HCT116 (cell line): ENCODE measurements around the gene CHD2. TPM values are rescaled to one million over a fixed set of nuclear protein-coding genes. Genes with fewer than 3 reads are reported as not detected.

Experiments used
- ATAC-seq: fragments of 200-7000 bp; cut with Tn5 transposase; 2 replicates; pipeline ENCODE4 v1.9.1; 2020; ENCODE audit warnings: mild to moderate bottlenecking, moderate library complexity
- BruUV-seq: library from RNA; stranded (reverse); fragments of 400-500 nt; replicated peaks from 2 replicates; lab custom pipeline; 2021; lab: Mats Ljungman, UMichigan
- CTCF ChIA-PET: fragments of 300-600 bp; sonication (Branson Sonifier 250); formaldehyde crosslinking; loops from one replicate; lab custom pipeline; 2021; ENCODE audit warnings: antibody characterized with exemption; lab: Charles Lee
- POLR2A ChIA-PET: fragments of 300-600, 350-600 bp; sonication (Branson Sonifier 250); formaldehyde crosslinking; loops from one replicate; lab custom pipeline; 2021; ENCODE audit warnings: antibody characterized with exemption; lab: Charles Lee
- RAD21 ChIA-PET, 2 experiments: fragments of 300-600 bp; sonication (Branson Sonifier 250); formaldehyde crosslinking; loops; one replicate each; lab custom pipeline; 2023; ENCODE audit warnings: low total read pairs in 2 of 2; ENCODE audit not compliant: uncharacterized antibody in 2 of 2, unreplicated experiment in 2 of 2, low non-redundant PET in 1 of 2; lab: Charles Lee
- DNase-seq: peaks from one replicate; pipeline ENCODE4 v3.0.0-alpha.2; 2010; ENCODE audit warnings: low read depth, low spot score
- H2AFZ ChIP-seq: fragments of 200-600 bp; shearing (Covaris generic), sonication (generic); 2 replicates; pipeline ENCODE4 v1.6.1; 2017; ENCODE audit warnings: low read depth, mixed run types, mixed read lengths, antibody characterized with exemption, low read length; ENCODE audit not compliant: poor library complexity, severe bottlenecking
- H3K27ac ChIP-seq: 2 replicates; pipeline ENCODE4 v1.5.1; 2012; ENCODE audit warnings: low read depth, low read length
- H3K27me3 ChIP-seq: fragments of 200-600 bp; sonication (generic); 2 replicates; pipeline ENCODE4 v1.6.1; 2016; ENCODE audit warnings: mixed run types, low read length, mixed read lengths; ENCODE audit not compliant: insufficient read depth
- H3K36me3 ChIP-seq, 2 experiments: fragments of 200-500 bp in 1 of 2; fragments of 200-600 bp in 1 of 2; sonication (Bioruptor generic) in 1 of 2; sonication (generic) in 1 of 2; 2 replicates each; pipeline versions ENCODE4 v1.5.1 to v1.6.1; 2014 to 2016; ENCODE audit warnings: low read length in 2 of 2, inconsistent platforms in 1 of 2, mixed read lengths in 1 of 2, mixed run types in 1 of 2; ENCODE audit not compliant: insufficient read depth in 2 of 2, control insufficient read depth in 1 of 2
- H3K4me1 ChIP-seq, 2 experiments: fragments of 200-600 bp in 1 of 2; sonication (generic) in 1 of 2; 2 replicates each; pipeline versions ENCODE4 v1.5.1 to v1.6.1; 2012 to 2017; ENCODE audit warnings: low read length in 2 of 2, inconsistent platforms in 1 of 2, mild to moderate bottlenecking in 1 of 2, mixed read lengths in 1 of 2, mixed run types in 1 of 2, moderate library complexity in 1 of 2; ENCODE audit not compliant: insufficient read depth in 2 of 2, control insufficient read depth in 1 of 2
- H3K4me2 ChIP-seq: fragments of 200-600 bp; sonication (generic); 2 replicates; pipeline ENCODE4 v1.6.1; 2017; ENCODE audit warnings: mixed run types, low read length, mixed read lengths
- H3K4me3 ChIP-seq, 2 experiments: fragments of 200-600 bp in 1 of 2; sonication (generic) in 1 of 2; replicated peaks in 1 of 2; 2 replicates each; pipeline ENCODE4 v1.5.1; 2011 to 2016; ENCODE audit warnings: low read length in 2 of 2, control low read depth in 1 of 2, low read depth in 1 of 2, mild to moderate bottlenecking in 1 of 2, mixed read lengths in 1 of 2, mixed run types in 1 of 2
- H3K79me2 ChIP-seq: fragments of 200-600 bp; sonication (generic); 2 replicates; pipeline ENCODE4 v1.6.1; 2017; ENCODE audit warnings: mild to moderate bottlenecking, mixed run types, low read length, moderate library complexity, mixed read lengths; ENCODE audit not compliant: insufficient read depth
- H3K9ac ChIP-seq: fragments of 200-600 bp; sonication (generic); 2 replicates; pipeline ENCODE4 v1.6.1; 2016; ENCODE audit warnings: low read length, mixed read lengths
- H3K9me2 ChIP-seq: fragments of 200-600 bp; sonication (generic), shearing (Covaris generic); 2 replicates; pipeline ENCODE4 v1.6.1; 2017; ENCODE audit warnings: mixed run types, mild to moderate bottlenecking, moderate library complexity; ENCODE audit not compliant: insufficient read depth
- H3K9me3 ChIP-seq, 2 experiments: fragments of 200-500 bp in 1 of 2; fragments of 200-600 bp in 1 of 2; sonication (Bioruptor generic) in 1 of 2; sonication (generic) in 1 of 2; 2 replicates each; pipeline ENCODE4 v1.6.1; 2014 to 2017; ENCODE audit warnings: low read length in 2 of 2, mixed read lengths in 2 of 2, inconsistent platforms in 1 of 2, low read depth in 1 of 2, mild to moderate bottlenecking in 1 of 2, mixed run types in 1 of 2, moderate library complexity in 1 of 2; ENCODE audit not compliant: control insufficient read depth in 1 of 2, insufficient read depth in 1 of 2
- H4K20me1 ChIP-seq: fragments of 200-600 bp; sonication (generic), shearing (Covaris generic); 2 replicates; pipeline ENCODE4 v1.6.1; 2017; ENCODE audit warnings: mixed run types, mild to moderate bottlenecking, moderate library complexity; ENCODE audit not compliant: insufficient read depth
- CEBPB ChIP-seq: IDR thresholded peaks from 2 replicates; pipeline ENCODE4 v1.6.1; 2012; ENCODE audit warnings: low read depth
- EGR1 ChIP-seq: IDR thresholded peaks from 2 replicates; pipeline ENCODE4 v1.6.1; 2012; ENCODE audit warnings: low read depth
- ELF1 ChIP-seq: IDR thresholded peaks from 2 replicates; pipeline ENCODE4 v1.6.1; 2012; ENCODE audit warnings: low read depth, borderline replicate concordance
- EZH2 ChIP-seq: fragments of 200-600 bp; sonication (generic); IDR thresholded peaks from 2 replicates; pipeline ENCODE4 v1.6.1; 2017; ENCODE audit warnings: antibody characterized with exemption, mixed run types
- EZH2phosphoT487 ChIP-seq: fragments of 200-600 bp; IDR thresholded peaks from 2 replicates; pipeline ENCODE4 v1.6.1; 2018; ENCODE audit warnings: antibody characterized with exemption, borderline replicate concordance
- POLR2A ChIP-seq: IDR thresholded peaks from 2 replicates; pipeline ENCODE4 v1.7.0; 2011; ENCODE audit warnings: borderline replicate concordance; ENCODE audit not compliant: insufficient read depth, insufficient read length; ENCODE audit errors: extremely low read depth
- POLR2AphosphoS5 ChIP-seq: IDR thresholded peaks from 2 replicates; pipeline ENCODE4 v1.6.1; 2011; ENCODE audit warnings: mild to moderate bottlenecking, low read depth, low read length, moderate library complexity
- RAD21 ChIP-seq: IDR thresholded peaks from 2 replicates; pipeline ENCODE4 v1.6.1; 2012; ENCODE audit warnings: low read depth, mild to moderate bottlenecking
- SIN3A ChIP-seq: IDR thresholded peaks from 2 replicates; pipeline ENCODE4 v1.6.1; 2012; ENCODE audit warnings: low read depth
- SP1 ChIP-seq: IDR thresholded peaks from 2 replicates; pipeline ENCODE4 v1.6.1; 2012; ENCODE audit warnings: low read depth
- SRF ChIP-seq: IDR thresholded peaks from 2 replicates; pipeline ENCODE4 v1.6.1; 2012; ENCODE audit warnings: low read depth
- TCF7L2 ChIP-seq: IDR thresholded peaks from 2 replicates; pipeline ENCODE4 v1.7.0; 2011; ENCODE audit warnings: borderline replicate concordance, inconsistent platforms; ENCODE audit not compliant: insufficient read depth, insufficient read length; ENCODE audit errors: extremely low read depth
- YY1 ChIP-seq: IDR thresholded peaks from 2 replicates; pipeline ENCODE4 v1.6.1; 2011; ENCODE audit warnings: low read length, low read depth, moderate library complexity, mild to moderate bottlenecking; ENCODE audit not compliant: insufficient replicate concordance; ENCODE audit errors: extremely low read depth
- intact Hi-C: fragments of 100-400 bp; cut with micrococcal nuclease; formaldehyde crosslinking; loops from 2 replicates; pipeline ENCODE4 v1.10.0; 2022
- total RNA-seq: library from RNA; stranded (reverse); gene quantifications from one replicate; pipeline ENCODE4 v1.2.1, GENCODE V29; 2021; ENCODE audit not compliant: unreplicated experiment
- TF ChIP-seq, protein P1 (sequence below), 3 experiments: fragments of 200-600 bp in 1 of 3; sonication (generic) in 1 of 3; IDR thresholded peaks in 2 of 3; conservative IDR thresholded peaks in 1 of 3; 2 replicates each; pipeline ENCODE4 v1.5.1; 2012 to 2017; ENCODE audit warnings: low read depth in 2 of 3, low read length in 2 of 3, antibody characterized with exemption in 1 of 3, borderline replicate concordance in 1 of 3, control low read depth in 1 of 3, mild to moderate bottlenecking in 1 of 3, mixed read lengths in 1 of 3, mixed run types in 1 of 3, moderate library complexity in 1 of 3; ENCODE audit not compliant: insufficient read depth in 1 of 3
- TF ChIP-seq, protein P2 (sequence below): IDR thresholded peaks from 2 replicates; pipeline ENCODE4 v1.6.1; 2012; ENCODE audit warnings: low read depth

The CHD2 gene
- total RNA-seq, 1 experiment from 2014 or later = 116 TPM

DNA sequence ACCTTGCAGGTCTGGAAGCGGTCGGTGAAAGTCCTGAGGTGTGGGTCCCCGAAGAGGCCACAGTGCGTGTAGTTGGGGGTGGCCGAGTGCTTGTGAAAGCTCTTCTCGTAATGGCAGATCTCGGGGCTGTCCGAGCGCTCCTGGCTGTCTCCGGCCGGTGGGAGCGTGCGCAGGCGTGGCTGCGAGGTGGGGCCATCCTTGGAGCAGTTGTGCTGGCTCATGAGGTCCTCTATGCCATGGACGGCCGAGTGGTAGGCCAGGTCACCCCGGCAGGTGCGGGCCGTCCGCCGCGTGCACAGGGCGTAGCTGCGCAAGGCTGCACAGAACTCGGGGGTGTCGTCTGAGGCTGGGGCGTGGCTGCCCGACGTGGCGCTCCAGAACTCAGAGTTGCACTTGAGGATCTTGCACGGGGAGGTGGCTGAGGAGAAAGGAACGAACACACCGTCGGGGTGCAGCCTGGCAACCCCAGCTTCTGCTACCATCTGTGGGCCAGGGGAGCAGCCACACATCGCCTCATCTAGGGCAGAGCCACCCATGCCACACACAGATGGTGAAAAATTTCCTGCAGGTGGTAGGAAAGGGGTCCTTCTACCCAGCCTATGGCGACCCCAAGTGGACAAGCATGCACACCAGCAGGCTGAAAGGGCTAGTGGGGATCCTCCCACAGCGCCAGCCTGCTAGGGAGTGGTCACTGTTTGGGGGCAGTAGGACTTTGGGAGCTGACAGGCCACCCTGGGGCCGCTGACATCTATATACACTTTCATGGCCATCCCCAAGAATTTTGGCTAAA is 152.2 kb downstream of the CHD2 start:
- ChIA-PET POLR2A (no interaction called here), CTCF (no interaction called here), RAD21 (no interaction called here)
- intact Hi-C loops = no loop called here
- H3K4me1 ChIP-seq = no peaks in the 10 kb centered on the region
- no peaks in the 10 kb centered on the region for H3K9me3 ChIP-seq
- no peak overlapping the region for H3K9ac ChIP-seq
- H3K27me3 ChIP-seq = no peaks in the 10 kb centered on the region
- no peaks in the 10 kb centered on the region for H3K9me2 ChIP-seq
- no peaks in the 10 kb centered on the region for H4K20me1 ChIP-seq
- H2AFZ ChIP-seq = no peak overlapping the region
- BruUV-seq = no TSS peak
- ATAC-seq (peak; percentile 80), DNase-seq (no peak)
- no peaks in the 10 kb centered on the region for H3K36me3 ChIP-seq
- TF ChIP-seq RAD21 = peak; percentile 56
- TF ChIP-seq, protein P1, sequence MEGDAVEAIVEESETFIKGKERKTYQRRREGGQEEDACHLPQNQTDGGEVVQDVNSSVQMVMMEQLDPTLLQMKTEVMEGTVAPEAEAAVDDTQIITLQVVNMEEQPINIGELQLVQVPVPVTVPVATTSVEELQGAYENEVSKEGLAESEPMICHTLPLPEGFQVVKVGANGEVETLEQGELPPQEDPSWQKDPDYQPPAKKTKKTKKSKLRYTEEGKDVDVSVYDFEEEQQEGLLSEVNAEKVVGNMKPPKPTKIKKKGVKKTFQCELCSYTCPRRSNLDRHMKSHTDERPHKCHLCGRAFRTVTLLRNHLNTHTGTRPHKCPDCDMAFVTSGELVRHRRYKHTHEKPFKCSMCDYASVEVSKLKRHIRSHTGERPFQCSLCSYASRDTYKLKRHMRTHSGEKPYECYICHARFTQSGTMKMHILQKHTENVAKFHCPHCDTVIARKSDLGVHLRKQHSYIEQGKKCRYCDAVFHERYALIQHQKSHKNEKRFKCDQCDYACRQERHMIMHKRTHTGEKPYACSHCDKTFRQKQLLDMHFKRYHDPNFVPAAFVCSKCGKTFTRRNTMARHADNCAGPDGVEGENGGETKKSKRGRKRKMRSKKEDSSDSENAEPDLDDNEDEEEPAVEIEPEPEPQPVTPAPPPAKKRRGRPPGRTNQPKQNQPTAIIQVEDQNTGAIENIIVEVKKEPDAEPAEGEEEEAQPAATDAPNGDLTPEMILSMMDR (IDR thresholded peaks at IDR 0.05 in 2 of 3, conservative IDR thresholded peaks at IDR 0.05 in 1 of 3; ENCODE audit: borderline replicate concordance in 1 of 3, insufficient read depth in 1 of 3, low read depth in 2 of 3, low read length in 2 of 3) = peak; percentile 32 to 41 (median 41); a peak in 5 of 6 replicates
- TF ChIP-seq TCF7L2 = no peak
- TF ChIP-seq YY1 = no peak
- no peak for TF ChIP-seq SP1
- no peak overlapping the region for H3K27ac ChIP-seq
- H3K4me3 ChIP-seq = no peak overlapping the region
- H3K79me2 ChIP-seq = no peaks in the 10 kb centered on the region
- H3K4me2 ChIP-seq = no peak overlapping the region

DNA sequence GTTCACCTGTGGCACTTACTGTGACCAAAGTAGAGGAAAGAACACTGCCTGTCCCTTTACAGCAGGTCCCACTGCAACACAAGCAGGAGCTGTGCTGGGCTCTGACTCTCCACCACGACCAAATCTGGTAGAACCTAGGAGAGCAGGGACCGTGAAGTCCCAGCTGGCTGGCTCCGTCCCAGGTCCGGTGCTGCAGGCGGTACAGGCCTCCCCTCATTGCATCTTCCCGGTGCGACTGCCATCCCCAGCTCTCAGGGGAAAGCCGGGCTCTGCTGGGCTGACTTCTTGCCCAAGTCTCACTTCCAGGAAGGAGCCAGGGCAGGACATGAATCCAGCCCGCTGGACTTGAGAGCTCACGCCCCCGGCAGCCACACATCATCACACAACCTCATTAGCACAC is 155.1 kb downstream of the CHD2 start:
- Histone ChIP-seq H3K4me3 (no peak overlapping the region), H3K9me2 (no peaks in the 10 kb centered on the region), H3K4me1 (no peaks in the 10 kb centered on the region), H3K79me2 (no peaks in the 10 kb centered on the region), H3K4me2 (no peak overlapping the region), H2AFZ (no peak overlapping the region), H3K27me3 (no peaks in the 10 kb centered on the region), H3K27ac (no peak overlapping the region), H4K20me1 (no peaks in the 10 kb centered on the region), H3K36me3 (no peaks in the 10 kb centered on the region), H3K9ac (no peak overlapping the region), H3K9me3 (no peaks in the 10 kb centered on the region)
- intact Hi-C loops = no loop called here
- BruUV-seq = no TSS peak
- ChIA-PET POLR2A (no interaction called here), RAD21 (no interaction called here), CTCF (no interaction called here)
- DNase-seq (no peak), ATAC-seq (no peak)
- TF ChIP-seq EZH2 (no peak), ELF1 (no peak), SIN3A (no peak), CEBPB (no peak), POLR2A (no peak), EZH2phosphoT487 (no peak), EGR1 (no peak), SRF (no peak), YY1 (no peak), POLR2AphosphoS5 (no peak), SP1 (no peak)
- TF ChIP-seq, protein P2, sequence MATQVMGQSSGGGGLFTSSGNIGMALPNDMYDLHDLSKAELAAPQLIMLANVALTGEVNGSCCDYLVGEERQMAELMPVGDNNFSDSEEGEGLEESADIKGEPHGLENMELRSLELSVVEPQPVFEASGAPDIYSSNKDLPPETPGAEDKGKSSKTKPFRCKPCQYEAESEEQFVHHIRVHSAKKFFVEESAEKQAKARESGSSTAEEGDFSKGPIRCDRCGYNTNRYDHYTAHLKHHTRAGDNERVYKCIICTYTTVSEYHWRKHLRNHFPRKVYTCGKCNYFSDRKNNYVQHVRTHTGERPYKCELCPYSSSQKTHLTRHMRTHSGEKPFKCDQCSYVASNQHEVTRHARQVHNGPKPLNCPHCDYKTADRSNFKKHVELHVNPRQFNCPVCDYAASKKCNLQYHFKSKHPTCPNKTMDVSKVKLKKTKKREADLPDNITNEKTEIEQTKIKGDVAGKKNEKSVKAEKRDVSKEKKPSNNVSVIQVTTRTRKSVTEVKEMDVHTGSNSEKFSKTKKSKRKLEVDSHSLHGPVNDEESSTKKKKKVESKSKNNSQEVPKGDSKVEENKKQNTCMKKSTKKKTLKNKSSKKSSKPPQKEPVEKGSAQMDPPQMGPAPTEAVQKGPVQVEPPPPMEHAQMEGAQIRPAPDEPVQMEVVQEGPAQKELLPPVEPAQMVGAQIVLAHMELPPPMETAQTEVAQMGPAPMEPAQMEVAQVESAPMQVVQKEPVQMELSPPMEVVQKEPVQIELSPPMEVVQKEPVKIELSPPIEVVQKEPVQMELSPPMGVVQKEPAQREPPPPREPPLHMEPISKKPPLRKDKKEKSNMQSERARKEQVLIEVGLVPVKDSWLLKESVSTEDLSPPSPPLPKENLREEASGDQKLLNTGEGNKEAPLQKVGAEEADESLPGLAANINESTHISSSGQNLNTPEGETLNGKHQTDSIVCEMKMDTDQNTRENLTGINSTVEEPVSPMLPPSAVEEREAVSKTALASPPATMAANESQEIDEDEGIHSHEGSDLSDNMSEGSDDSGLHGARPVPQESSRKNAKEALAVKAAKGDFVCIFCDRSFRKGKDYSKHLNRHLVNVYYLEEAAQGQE = no peak
